HFFc6 (cell line): ENCODE results near the gene PALM. TPM values are rescaled to one million over a fixed set of nuclear protein-coding genes. Genes with fewer than 3 reads are reported as not detected.
"Not testable (repeated sequence)": the region's sequence is repeated elsewhere in the genome, so short reads cannot be mapped to it uniquely, and the experiment has no call there.

Experiments used
- DNase-seq: peaks from one replicate; pipeline ENCODE4 v3.0.0-alpha.2; 2018
- H3K27ac Mint-ChIP-seq: 2 replicates; pipeline ENCODE4 v1.8.0; 2020; ENCODE audit warnings: mild to moderate bottlenecking, mixed read lengths
- H3K27me3 Mint-ChIP-seq: 2 replicates; pipeline ENCODE4 v1.8.0; 2021; ENCODE audit warnings: mild to moderate bottlenecking, moderate library complexity, mixed read lengths; ENCODE audit not compliant: insufficient read depth
- H3K36me3 Mint-ChIP-seq: 2 replicates; pipeline ENCODE4 v1.8.0; 2021; ENCODE audit warnings: low read depth, mixed read lengths
- H3K4me1 Mint-ChIP-seq: 2 replicates; pipeline ENCODE4 v1.8.0; 2020; ENCODE audit warnings: low read depth, mixed read lengths
- H3K4me3 Mint-ChIP-seq: 2 replicates; pipeline ENCODE4 v1.8.0; 2020; ENCODE audit warnings: mild to moderate bottlenecking, moderate library complexity, mixed read lengths
- H3K9me3 Mint-ChIP-seq: 2 replicates; pipeline ENCODE4 v1.8.0; 2020; ENCODE audit warnings: mild to moderate bottlenecking, mixed read lengths
- total RNA-seq, 6 experiments: library from RNA; stranded (reverse); fragmentation: NEBNext Ultra II Directional; extraction: Animal tissue kit (Norgen Biotek cat#: 25700); gene quantifications; 2 replicates in 1 of 6; 3 replicates in 5 of 6; pipeline ENCODE4 v1.2.3, GENCODE V29; 2021
- TF ChIP-seq, protein P1 (sequence below): fragments of 200-600 bp; sonication (generic); IDR thresholded peaks from 2 replicates; pipeline ENCODE4 v1.5.0; 2021; ENCODE audit warnings: antibody characterized with exemption, mild to moderate bottlenecking

PALM gene
- total RNA-seq, 6 experiments from 2014 or later = 0.14 to 0.15 TPM; not detected in 4

DNA sequence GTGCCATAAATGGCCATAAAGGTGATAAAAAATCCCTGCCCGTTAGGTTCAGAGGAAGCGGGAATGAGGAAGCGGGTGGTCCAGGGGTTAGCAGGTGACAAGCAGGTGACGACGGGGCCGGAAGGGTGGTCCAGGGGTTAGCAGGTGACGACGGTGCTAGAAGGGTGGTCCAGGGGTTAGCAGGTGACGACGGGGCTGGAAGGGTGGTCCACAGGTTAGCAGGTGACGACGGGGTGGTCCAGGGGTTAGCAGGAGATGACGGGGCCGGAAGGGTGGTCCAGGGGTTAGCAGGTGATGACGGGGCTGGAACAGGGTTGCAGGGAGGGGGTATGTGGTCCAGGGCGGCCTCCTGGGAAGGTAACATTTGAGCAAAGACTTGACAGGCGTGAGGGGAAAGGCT lies 19.7 kb upstream of the PALM start:
- peaks cover 7% of the 10 kb centered on the region for H3K4me1 Mint-ChIP-seq

GRCh38 chr19:690203-690602 lies 18.5 kb upstream of the PALM start:
- TF ChIP-seq, protein P1, sequence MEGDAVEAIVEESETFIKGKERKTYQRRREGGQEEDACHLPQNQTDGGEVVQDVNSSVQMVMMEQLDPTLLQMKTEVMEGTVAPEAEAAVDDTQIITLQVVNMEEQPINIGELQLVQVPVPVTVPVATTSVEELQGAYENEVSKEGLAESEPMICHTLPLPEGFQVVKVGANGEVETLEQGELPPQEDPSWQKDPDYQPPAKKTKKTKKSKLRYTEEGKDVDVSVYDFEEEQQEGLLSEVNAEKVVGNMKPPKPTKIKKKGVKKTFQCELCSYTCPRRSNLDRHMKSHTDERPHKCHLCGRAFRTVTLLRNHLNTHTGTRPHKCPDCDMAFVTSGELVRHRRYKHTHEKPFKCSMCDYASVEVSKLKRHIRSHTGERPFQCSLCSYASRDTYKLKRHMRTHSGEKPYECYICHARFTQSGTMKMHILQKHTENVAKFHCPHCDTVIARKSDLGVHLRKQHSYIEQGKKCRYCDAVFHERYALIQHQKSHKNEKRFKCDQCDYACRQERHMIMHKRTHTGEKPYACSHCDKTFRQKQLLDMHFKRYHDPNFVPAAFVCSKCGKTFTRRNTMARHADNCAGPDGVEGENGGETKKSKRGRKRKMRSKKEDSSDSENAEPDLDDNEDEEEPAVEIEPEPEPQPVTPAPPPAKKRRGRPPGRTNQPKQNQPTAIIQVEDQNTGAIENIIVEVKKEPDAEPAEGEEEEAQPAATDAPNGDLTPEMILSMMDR = no peak
- DNase-seq = no peak
- no peaks in the 10 kb centered on the region for H3K36me3 Mint-ChIP-seq
- H3K9me3 Mint-ChIP-seq = no peaks in the 10 kb centered on the region
- H3K4me3 Mint-ChIP-seq = no peak overlapping the region
- H3K4me1 Mint-ChIP-seq = peaks cover 7% of the 10 kb centered on the region
- no peak overlapping the region for H3K27ac Mint-ChIP-seq
- peaks cover 4% of the 10 kb centered on the region for H3K27me3 Mint-ChIP-seq

More for the DNA sequence above, 19.7 kb upstream of the PALM start:
- TF ChIP-seq, protein P1 = no peak
- DNase-seq = no peak
- H3K36me3 Mint-ChIP-seq = no peaks in the 10 kb centered on the region
- H3K9me3 Mint-ChIP-seq = no peaks in the 10 kb centered on the region
- H3K27ac Mint-ChIP-seq = no peak overlapping the region
- peaks cover 2% of the 10 kb centered on the region for H3K27me3 Mint-ChIP-seq
- no peak overlapping the region for H3K4me3 Mint-ChIP-seq

- Mint-ChIP-seq H3K36me3 (no peaks in the 10 kb centered on the region), H3K4me1 (no peaks in the 10 kb centered on the region), H3K4me3 (no peak overlapping the region), H3K27me3 (peaks cover 6% of the 10 kb centered on the region), H3K9me3 (no peaks in the 10 kb centered on the region), H3K27ac (no peak overlapping the region)
- no peak for DNase-seq
- TF ChIP-seq, protein P1 = no peak
Measured at GRCh38 chr19:694481-695351, 14.0 kb upstream of the PALM start.

GRCh38 chr19:695352-695949 lies 13.3 kb upstream of the PALM start, which contains the start of gene PRSS57:
TSS of gene PRSS57 (minus strand) at chr19:695452. CDS start at chr19:695430, 22 bp downstream.
- Mint-ChIP-seq H3K27me3 (peaks cover 6% of the 10 kb centered on the region), H3K36me3 (no peaks in the 10 kb centered on the region), H3K9me3 (no peaks in the 10 kb centered on the region), H3K4me1 (no peaks in the 10 kb centered on the region), H3K27ac (no peak within 1 kb of the TSS), H3K4me3 (no peak within 1 kb of the TSS)
- TF ChIP-seq, protein P1 = no peak
- DNase-seq = no peak

- H3K27ac Mint-ChIP-seq, DNase-seq, H3K4me3 Mint-ChIP-seq, H3K4me1 Mint-ChIP-seq, H3K36me3 Mint-ChIP-seq, H3K9me3 Mint-ChIP-seq: not testable (repeated sequence)
- peaks cover 14% of the 10 kb centered on the region for H3K27me3 Mint-ChIP-seq
Measured at GRCh38 chr19:698529-698928, 10.2 kb upstream of the PALM start.

- not testable (repeated sequence) for H3K4me1 Mint-ChIP-seq, H3K9me3 Mint-ChIP-seq, H3K36me3 Mint-ChIP-seq, H3K4me3 Mint-ChIP-seq, DNase-seq, H3K27ac Mint-ChIP-seq
- H3K27me3 Mint-ChIP-seq = peaks cover 12% of the 10 kb centered on the region
Measured at GRCh38 chr19:699885-700284, 8.8 kb upstream of the PALM start.

GRCh38 chr19:702847-703246 lies 5.9 kb upstream of the PALM start:
- peaks cover 22% of the 10 kb centered on the region for H3K27me3 Mint-ChIP-seq
- not testable (repeated sequence) for H3K36me3 Mint-ChIP-seq, H3K4me3 Mint-ChIP-seq, H3K4me1 Mint-ChIP-seq, DNase-seq, H3K27ac Mint-ChIP-seq, H3K9me3 Mint-ChIP-seq
